A549 (cell line): ENCODE results near the gene PSMB1. TPM values are rescaled to one million over a fixed set of nuclear protein-coding genes. Genes with fewer than 3 reads are reported as not detected.

Experiments used
- ATAC-seq, 2 experiments: fragments of 200-7000 bp in 1 of 2; fragments of >200 bp in 1 of 2; cut with Nextera tagmentation in 1 of 2; cut with Tn5 transposase in 1 of 2; 3 replicates each; pipeline versions ENCODE4 v1.8.0 to v1.9.1; 2018 to 2020; ENCODE audit warnings: mild to moderate bottlenecking in 1 of 2, moderate library complexity in 1 of 2
- CTCF ChIA-PET: fragments of 300-600 bp; sonication (Branson Sonifier 250); formaldehyde crosslinking; extraction: SDS; loops from one replicate; lab custom pipeline; 2021; ENCODE audit warnings: antibody characterized with exemption, inconsistent platforms; lab: Yijun Ruan, JAX
- POLR2A ChIA-PET: fragments of 350-600 bp; formaldehyde crosslinking; extraction: SDS; loops from one replicate; lab custom pipeline; 2021; ENCODE audit warnings: antibody characterized with exemption, inconsistent platforms; lab: Yijun Ruan, JAX
- DNase-seq, 2 experiments: peaks; one replicate each; pipeline versions ENCODE4 v3.0.0 to v3.0.0-alpha.2; 2011 to 2016; ENCODE audit warnings: low read depth in 1 of 2, low spot score in 1 of 2
- FAIRE-seq: peaks from 2 replicates; lab custom pipeline; 2011; peaks lifted over from hg19 to GRCh38; lab: Jason Lieb, UNC
- H3K27ac ChIP-seq, 2 experiments: fragments of >200 bp; sonication (Bioruptor Twin); formaldehyde crosslinking; 3 replicates each; pipeline ENCODE4 v1.5.1; 2016 to 2017
- H3K4me1 ChIP-seq: fragments of >200 bp; sonication (Bioruptor Twin); formaldehyde crosslinking; 3 replicates; pipeline ENCODE4 v1.6.1; 2016
- H3K4me2 ChIP-seq: fragments of >200 bp; sonication (Bioruptor Twin); formaldehyde crosslinking; 3 replicates; pipeline ENCODE4 v1.6.1; 2016
- H3K4me3 ChIP-seq: fragments of >200 bp; sonication (Bioruptor Twin); formaldehyde crosslinking; 3 replicates; pipeline ENCODE4 v1.5.1; 2016
- H3K9me3 ChIP-seq: fragments of >200 bp; sonication (Bioruptor Twin); formaldehyde crosslinking; 3 replicates; pipeline ENCODE4 v1.6.1; 2016
- CBX2 ChIP-seq: fragments of 200-600 bp; sonication (generic); IDR thresholded peaks from 2 replicates; pipeline ENCODE4 v1.6.1; 2016; ENCODE audit warnings: low read depth, mild to moderate bottlenecking, borderline replicate concordance
- CBX8 ChIP-seq: fragments of 200-600 bp; sonication (generic); IDR thresholded peaks from 2 replicates; pipeline ENCODE4 v1.6.1; 2016
- ESRRA ChIP-seq: fragments of 150-350 bp; IDR thresholded peaks from 2 replicates; pipeline ENCODE4 v1.6.1; 2014; ENCODE audit warnings: mild to moderate bottlenecking, low read length, borderline replicate concordance
- HOXB5 ChIP-seq: fragments of 250-450 bp; sonication (Bioruptor Pico); IDR thresholded peaks from 2 replicates; pipeline ENCODE4 v1.5.0; 2020; ENCODE audit warnings: mild to moderate bottlenecking, moderate library complexity
- JUN ChIP-seq, 2 experiments: fragments of >200 bp; sonication (Bioruptor Twin); formaldehyde crosslinking; IDR thresholded peaks; 2 replicates in 1 of 2; 3 replicates in 1 of 2; pipeline ENCODE4 v1.6.1; 2016 to 2017
- NFE2L2 ChIP-seq: fragments of 150-350 bp; conservative IDR thresholded peaks from 2 replicates; pipeline ENCODE4 v1.6.1; 2014; ENCODE audit warnings: low read length
- NPAS2 ChIP-seq: fragments of 250-450 bp; sonication (Bioruptor Pico); IDR thresholded peaks from 2 replicates; pipeline ENCODE4 v1.8.0; 2022; ENCODE audit warnings: mild to moderate bottlenecking, moderate library complexity, borderline replicate concordance
- PHF8 ChIP-seq: fragments of 200-600 bp; sonication (generic); IDR thresholded peaks from 2 replicates; pipeline ENCODE4 v1.6.1; 2016; ENCODE audit warnings: low read depth, mild to moderate bottlenecking, antibody characterized with exemption, moderate library complexity, borderline replicate concordance
- POLR2AphosphoS2 ChIP-seq: conservative IDR thresholded peaks from 2 replicates; pipeline ENCODE4 v1.6.1; 2012; ENCODE audit warnings: low read length, improper control_type of control experiment, inconsistent platforms
- RAD21 ChIP-seq, 2 experiments: fragments of >200 bp in 1 of 2; sonication (Bioruptor Twin) in 1 of 2; formaldehyde crosslinking in 1 of 2; IDR thresholded peaks in 1 of 2; conservative IDR thresholded peaks in 1 of 2; 2 replicates in 1 of 2; 3 replicates in 1 of 2; pipeline ENCODE4 v1.6.1; 2012 to 2018; ENCODE audit warnings: inconsistent platforms in 1 of 2
- RCOR1 ChIP-seq: fragments of 150-350 bp; IDR thresholded peaks from 2 replicates; pipeline ENCODE4 v1.6.1; 2014; ENCODE audit warnings: antibody characterized with exemption, low read length, low read depth
- RFX5 ChIP-seq: fragments of 450-650 bp; IDR thresholded peaks from 2 replicates; pipeline ENCODE4 v1.7.1; 2014; ENCODE audit warnings: antibody characterized with exemption, mild to moderate bottlenecking, moderate library complexity
- TP53 ChIP-seq: fragments of 250-450 bp; sonication (Bioruptor Pico); IDR thresholded peaks from 2 replicates; pipeline ENCODE4 v1.5.0; 2021; ENCODE audit warnings: mild to moderate bottlenecking, moderate library complexity
- ZC3H11A ChIP-seq: fragments of 450-650 bp; IDR thresholded peaks from 2 replicates; pipeline ENCODE4 v1.6.1; 2014; ENCODE audit warnings: antibody characterized with exemption, mild to moderate bottlenecking
- ZFP36 ChIP-seq: fragments of 450-650 bp; IDR thresholded peaks from 2 replicates; pipeline ENCODE4 v1.6.1; 2014; ENCODE audit warnings: borderline replicate concordance; ENCODE audit not compliant: partially characterized antibody
- WGBS: methylation state at CpG from one replicate; pipeline ENCODE4 v1.1.6; 2017; ENCODE audit errors: missing lambda C conversion rate; 5-methylcytosine and 5-hydroxymethylcytosine counted together
- polyA plus RNA-seq, 4 experiments: library from polyadenylated mRNA; depleted of rRNA in 3 of 4; stranded (reverse); fragments of >200 nt; fragmentation: RNase III in 1 of 4; extraction: RNeasy Plus Mini Kit Qiagen cat#74134 plus additional on column Dnase treatment in 1 of 4; gene quantifications; 2 replicates in 3 of 4; 3 replicates in 1 of 4; pipeline ENCODE4 v1.2.3, GENCODE V29; 2011 to 2017
- TF ChIP-seq, protein P1 (sequence below): fragments of 150-350 bp; IDR thresholded peaks from 2 replicates; pipeline ENCODE4 v1.6.1; 2014; ENCODE audit warnings: low read depth, mild to moderate bottlenecking, low read length
- TF ChIP-seq, protein P2 (sequence below): IDR thresholded peaks from 2 replicates; pipeline ENCODE4 v1.6.1; 2012
- TF ChIP-seq, protein P3 (sequence below): IDR thresholded peaks from 2 replicates; pipeline ENCODE4 v1.6.1; 2012
- TF ChIP-seq, protein P4 (sequence below): fragments of >200 bp; sonication (Bioruptor Twin); formaldehyde crosslinking; IDR thresholded peaks from 3 replicates; pipeline ENCODE4 v1.5.1; 2016
- TF ChIP-seq, protein P5 (sequence below): IDR thresholded peaks from 2 replicates; pipeline ENCODE4 v1.6.1; 2012; ENCODE audit warnings: low read depth, borderline replicate concordance

PSMB1 gene
- polyA plus RNA-seq, 2 of the 4 experiments (the other 2 are of a cell fraction), result 267 to 306 TPM

DNA sequence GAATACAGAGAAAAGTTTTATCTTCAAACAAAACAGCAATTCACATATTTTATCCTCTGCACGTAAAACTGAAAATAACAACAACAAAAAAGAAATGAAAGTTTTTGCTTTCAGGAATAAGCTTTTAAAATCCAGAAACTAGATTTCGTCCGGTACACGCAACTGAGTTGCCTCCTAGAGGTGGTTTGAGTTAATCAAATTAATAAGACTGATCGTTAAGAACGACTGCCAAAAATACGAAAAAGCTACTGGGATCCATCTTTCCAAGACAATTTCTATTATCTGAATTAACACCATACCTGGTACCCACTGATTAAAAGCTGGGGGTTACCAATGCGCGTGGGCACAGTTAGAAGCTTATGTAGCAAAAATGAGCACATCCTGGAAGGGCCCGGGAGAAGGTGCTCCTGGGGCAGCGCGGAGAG is 30.7 kb upstream of the PSMB1 start:
- POLR2A ChIA-PET, result interaction anchor here (0.6 to 1.6 kb wide), 3 partner anchors 10 to 211 kb away, joined by 3 to 7 read pairs (median 5); partner anchors contain the start of gene TBP
- FAIRE-seq, result no peak
- DNase-seq, result peak in 1 of 2 experiments; percentile 7

DNA sequence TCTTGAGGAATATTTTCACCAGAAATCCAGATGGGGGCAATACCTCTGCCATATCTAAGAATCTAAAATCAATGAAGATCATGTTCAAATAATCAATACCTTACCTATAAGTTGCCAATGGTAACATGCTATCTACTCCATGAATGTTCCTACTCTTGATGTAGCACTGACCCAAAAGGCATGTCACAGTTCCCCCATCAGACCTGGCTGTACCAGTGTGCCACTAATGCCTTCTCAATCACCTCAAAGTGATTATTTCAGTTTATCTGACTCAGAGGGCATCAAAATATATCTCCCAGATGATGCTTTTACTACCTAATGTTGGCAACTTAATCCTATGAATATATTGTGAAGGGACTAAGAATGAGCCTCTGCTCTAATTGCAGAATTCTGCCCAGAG is 25.8 kb upstream of the PSMB1 start:
- FAIRE-seq (no peak), DNase-seq (no peak), ATAC-seq (no peak)
- 0 out of 3 replicates have a peak, but pooled peaks cover 6% of the 10 kb centered on the region for H3K4me1 ChIP-seq
- ChIA-PET POLR2A (no interaction called here), CTCF (no interaction called here)
- no peak overlapping the region for H3K27ac ChIP-seq
- H3K9me3 ChIP-seq, result no peaks in the 10 kb centered on the region
- no peak for TF ChIP-seq ESRRA
- TF ChIP-seq, protein P1, sequence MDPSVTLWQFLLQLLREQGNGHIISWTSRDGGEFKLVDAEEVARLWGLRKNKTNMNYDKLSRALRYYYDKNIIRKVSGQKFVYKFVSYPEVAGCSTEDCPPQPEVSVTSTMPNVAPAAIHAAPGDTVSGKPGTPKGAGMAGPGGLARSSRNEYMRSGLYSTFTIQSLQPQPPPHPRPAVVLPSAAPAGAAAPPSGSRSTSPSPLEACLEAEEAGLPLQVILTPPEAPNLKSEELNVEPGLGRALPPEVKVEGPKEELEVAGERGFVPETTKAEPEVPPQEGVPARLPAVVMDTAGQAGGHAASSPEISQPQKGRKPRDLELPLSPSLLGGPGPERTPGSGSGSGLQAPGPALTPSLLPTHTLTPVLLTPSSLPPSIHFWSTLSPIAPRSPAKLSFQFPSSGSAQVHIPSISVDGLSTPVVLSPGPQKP, result no peak
- TF ChIP-seq PHF8, result no peak
- TF ChIP-seq ZFP36, result no peak
- no peak for TF ChIP-seq ZC3H11A
- TF ChIP-seq CBX8, result no peak
- TF ChIP-seq, protein P2, sequence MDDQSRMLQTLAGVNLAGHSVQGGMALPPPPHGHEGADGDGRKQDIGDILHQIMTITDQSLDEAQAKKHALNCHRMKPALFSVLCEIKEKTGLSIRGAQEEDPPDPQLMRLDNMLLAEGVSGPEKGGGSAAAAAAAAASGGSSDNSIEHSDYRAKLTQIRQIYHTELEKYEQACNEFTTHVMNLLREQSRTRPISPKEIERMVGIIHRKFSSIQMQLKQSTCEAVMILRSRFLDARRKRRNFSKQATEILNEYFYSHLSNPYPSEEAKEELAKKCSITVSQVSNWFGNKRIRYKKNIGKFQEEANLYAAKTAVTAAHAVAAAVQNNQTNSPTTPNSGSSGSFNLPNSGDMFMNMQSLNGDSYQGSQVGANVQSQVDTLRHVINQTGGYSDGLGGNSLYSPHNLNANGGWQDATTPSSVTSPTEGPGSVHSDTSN, result no peak
- TF ChIP-seq RCOR1, result no peak
- no peak for TF ChIP-seq TP53 (CRISPR knock-in tag)
- no peak for TF ChIP-seq HOXB5 (CRISPR knock-in tag)
- no peak for TF ChIP-seq POLR2AphosphoS2
- TF ChIP-seq, protein P3, sequence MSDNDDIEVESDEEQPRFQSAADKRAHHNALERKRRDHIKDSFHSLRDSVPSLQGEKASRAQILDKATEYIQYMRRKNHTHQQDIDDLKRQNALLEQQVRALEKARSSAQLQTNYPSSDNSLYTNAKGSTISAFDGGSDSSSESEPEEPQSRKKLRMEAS, result no peak
- TF ChIP-seq RFX5, result no peak
- no peak overlapping the region for H3K4me3 ChIP-seq
- no peak overlapping the region for H3K4me2 ChIP-seq

More for the DNA sequence above, 30.7 kb upstream of the PSMB1 start:
- peak overlapping the region; percentile 98 for H3K4me2 ChIP-seq
- ATAC-seq, result no peak
- H3K27ac ChIP-seq, result peak overlapping the region; percentile 92 to 99
- WGBS, result 3% methylated on average over 12 of the region's 12 CpGs
- H3K4me3 ChIP-seq, result peak overlapping the region; percentile 78
- TF ChIP-seq RAD21 (conservative IDR thresholded peaks at IDR 0.05 in 1 of 2, IDR thresholded peaks at IDR 0.05 in 1 of 2) (no peak), JUN (IDR thresholded peaks at IDR 0.05) (no peak), NPAS2 (CRISPR knock-in tag) (no peak), NFE2L2 (no peak), TP53 (CRISPR knock-in tag) (no peak), CBX2 (no peak)
- TF ChIP-seq, protein P4, sequence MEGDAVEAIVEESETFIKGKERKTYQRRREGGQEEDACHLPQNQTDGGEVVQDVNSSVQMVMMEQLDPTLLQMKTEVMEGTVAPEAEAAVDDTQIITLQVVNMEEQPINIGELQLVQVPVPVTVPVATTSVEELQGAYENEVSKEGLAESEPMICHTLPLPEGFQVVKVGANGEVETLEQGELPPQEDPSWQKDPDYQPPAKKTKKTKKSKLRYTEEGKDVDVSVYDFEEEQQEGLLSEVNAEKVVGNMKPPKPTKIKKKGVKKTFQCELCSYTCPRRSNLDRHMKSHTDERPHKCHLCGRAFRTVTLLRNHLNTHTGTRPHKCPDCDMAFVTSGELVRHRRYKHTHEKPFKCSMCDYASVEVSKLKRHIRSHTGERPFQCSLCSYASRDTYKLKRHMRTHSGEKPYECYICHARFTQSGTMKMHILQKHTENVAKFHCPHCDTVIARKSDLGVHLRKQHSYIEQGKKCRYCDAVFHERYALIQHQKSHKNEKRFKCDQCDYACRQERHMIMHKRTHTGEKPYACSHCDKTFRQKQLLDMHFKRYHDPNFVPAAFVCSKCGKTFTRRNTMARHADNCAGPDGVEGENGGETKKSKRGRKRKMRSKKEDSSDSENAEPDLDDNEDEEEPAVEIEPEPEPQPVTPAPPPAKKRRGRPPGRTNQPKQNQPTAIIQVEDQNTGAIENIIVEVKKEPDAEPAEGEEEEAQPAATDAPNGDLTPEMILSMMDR, result no peak
- no peaks in the 10 kb centered on the region for H3K9me3 ChIP-seq
- CTCF ChIA-PET, result interaction anchor here (1.4 kb wide), 1 partner anchor 8 kb away, joined by 5 read pairs; no protein-coding TSS in a partner anchor
- H3K4me1 ChIP-seq, result peaks cover 10% of the 10 kb centered on the region; the same call in 1 of the 3 replicates

DNA sequence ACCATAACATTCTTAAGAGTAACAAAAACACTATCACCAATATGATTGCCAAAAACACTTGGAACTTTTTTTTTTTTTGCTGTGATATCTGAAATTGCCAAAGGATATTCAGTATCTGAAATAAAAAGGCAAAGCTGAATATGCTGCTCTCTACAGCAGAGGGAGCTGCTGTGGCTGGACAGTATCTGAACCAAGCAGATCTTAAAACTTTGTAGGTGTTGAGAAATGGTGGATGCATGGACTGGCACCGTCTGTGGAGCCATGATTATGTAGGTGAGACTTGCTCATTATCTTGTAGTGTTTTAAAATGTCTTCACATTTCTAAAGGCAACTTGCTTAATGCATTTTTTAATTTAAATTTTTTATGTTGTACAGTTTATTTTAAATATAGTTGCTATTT is 22.1 kb upstream of the PSMB1 start:
- TF ChIP-seq, protein P4, result peak; percentile 23; the same call in 1 of the 3 replicates
- TF ChIP-seq, protein P5, sequence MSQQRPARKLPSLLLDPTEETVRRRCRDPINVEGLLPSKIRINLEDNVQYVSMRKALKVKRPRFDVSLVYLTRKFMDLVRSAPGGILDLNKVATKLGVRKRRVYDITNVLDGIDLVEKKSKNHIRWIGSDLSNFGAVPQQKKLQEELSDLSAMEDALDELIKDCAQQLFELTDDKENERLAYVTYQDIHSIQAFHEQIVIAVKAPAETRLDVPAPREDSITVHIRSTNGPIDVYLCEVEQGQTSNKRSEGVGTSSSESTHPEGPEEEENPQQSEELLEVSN, result no peak
- TF ChIP-seq, all 56 proteins: peak for 1
- ChIA-PET CTCF (interaction anchor here (1.5 kb wide), 1 partner anchor 9 kb away, joined by 5 read pairs; the partner anchor contains the start of gene PDCD2), POLR2A (no interaction called here)
- Histone ChIP-seq H3K4me3 (no peak overlapping the region), H3K4me2 (no peak overlapping the region), H3K4me1 (no peaks in the 10 kb centered on the region), H3K27ac (no peak overlapping the region), H3K9me3 (no peaks in the 10 kb centered on the region)
- DNase-seq, result peak in 1 of 2 experiments; percentile 24
- 64% methylated on average over 1 of the region's 1 CpG for WGBS
- peak; percentile 73 to 78; a peak in 5 of 6 replicates for ATAC-seq
- FAIRE-seq, result no peak
